Bronchial epithelial cell (primary cell): ENCODE measurements around the gene FOXF2. TPM values are rescaled to one million over a fixed set of nuclear protein-coding genes. Genes with fewer than 3 reads are reported as not detected.

Experiments
- DNase-seq: peaks from one replicate; pipeline ENCODE4 v3.0.0-alpha.2; 2010; ENCODE audit warnings: low read depth
- FAIRE-seq: peaks from 2 replicates; lab custom pipeline; 2011; peaks lifted over from hg19 to GRCh38; lab: Jason Lieb, UNC
- H3K27me3 ChIP-seq: 2 replicates; pipeline ENCODE4 v1.5.1; 2011; ENCODE audit warnings: low read length; ENCODE audit not compliant: control insufficient read depth, insufficient read depth
- H3K36me3 ChIP-seq: 2 replicates; pipeline ENCODE4 v1.5.1; 2011; ENCODE audit warnings: low read length; ENCODE audit not compliant: control insufficient read depth, insufficient read depth
- H3K4me3 ChIP-seq: 2 replicates; pipeline ENCODE4 v1.5.1; 2011; ENCODE audit warnings: mild to moderate bottlenecking, low read depth, low read length, control low read depth
- total RNA-seq: library from RNA; depleted of rRNA; stranded (reverse); fragments of >200 nt; gene quantifications from 2 replicates; pipeline ENCODE4 v1.2.1, GENCODE V29; 2014
- TF ChIP-seq, protein P1 (sequence below): IDR thresholded peaks from 2 replicates; pipeline ENCODE4 v1.5.1; 2011; ENCODE audit warnings: mild to moderate bottlenecking, moderate library complexity, low read length, control low read depth, inconsistent platforms; ENCODE audit not compliant: insufficient read depth, severe bottlenecking

Gene FOXF2
- total RNA-seq, 1 donor from 2014 or later = not detected

DNA sequence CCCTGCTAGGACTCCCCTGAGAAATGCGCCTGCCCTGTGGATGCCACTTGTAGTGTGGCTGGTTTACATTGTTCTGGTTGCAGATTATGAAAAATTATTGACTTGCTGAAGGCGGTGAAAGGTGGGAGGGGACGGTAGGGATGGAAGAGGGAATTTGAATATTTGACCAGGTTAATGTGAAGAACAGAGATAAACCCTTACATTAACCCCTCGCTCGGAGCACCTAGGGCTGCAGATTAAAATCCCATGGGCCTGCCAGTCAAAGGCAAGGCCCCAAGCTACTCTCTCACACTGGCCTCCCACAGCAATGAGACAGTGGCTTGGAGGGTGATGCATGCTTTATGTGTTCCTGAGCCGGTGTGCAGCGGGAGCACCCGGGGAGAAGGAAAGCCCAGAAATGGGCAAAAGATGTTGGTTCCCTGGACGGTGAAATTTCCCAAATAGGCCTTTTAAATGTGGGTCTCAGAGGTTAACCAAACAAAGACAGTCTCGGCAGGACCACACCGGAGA is 2.5 kb downstream of the FOXF2 start:
- FAIRE-seq (no peak), DNase-seq (no peak)
- peaks cover 54% of the 10 kb centered on the region for H3K27me3 ChIP-seq
- H3K4me3 ChIP-seq = no peak overlapping the region
- no peaks in the 10 kb centered on the region for H3K36me3 ChIP-seq
- TF ChIP-seq, protein P1, sequence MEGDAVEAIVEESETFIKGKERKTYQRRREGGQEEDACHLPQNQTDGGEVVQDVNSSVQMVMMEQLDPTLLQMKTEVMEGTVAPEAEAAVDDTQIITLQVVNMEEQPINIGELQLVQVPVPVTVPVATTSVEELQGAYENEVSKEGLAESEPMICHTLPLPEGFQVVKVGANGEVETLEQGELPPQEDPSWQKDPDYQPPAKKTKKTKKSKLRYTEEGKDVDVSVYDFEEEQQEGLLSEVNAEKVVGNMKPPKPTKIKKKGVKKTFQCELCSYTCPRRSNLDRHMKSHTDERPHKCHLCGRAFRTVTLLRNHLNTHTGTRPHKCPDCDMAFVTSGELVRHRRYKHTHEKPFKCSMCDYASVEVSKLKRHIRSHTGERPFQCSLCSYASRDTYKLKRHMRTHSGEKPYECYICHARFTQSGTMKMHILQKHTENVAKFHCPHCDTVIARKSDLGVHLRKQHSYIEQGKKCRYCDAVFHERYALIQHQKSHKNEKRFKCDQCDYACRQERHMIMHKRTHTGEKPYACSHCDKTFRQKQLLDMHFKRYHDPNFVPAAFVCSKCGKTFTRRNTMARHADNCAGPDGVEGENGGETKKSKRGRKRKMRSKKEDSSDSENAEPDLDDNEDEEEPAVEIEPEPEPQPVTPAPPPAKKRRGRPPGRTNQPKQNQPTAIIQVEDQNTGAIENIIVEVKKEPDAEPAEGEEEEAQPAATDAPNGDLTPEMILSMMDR = no peak

GRCh38 chr6:1392813-1393640 is 3.7 kb downstream of the FOXF2 start:
- Histone ChIP-seq H3K27me3 (peaks cover 53% of the 10 kb centered on the region), H3K4me3 (no peak overlapping the region), H3K36me3 (no peaks in the 10 kb centered on the region)
- no peak for DNase-seq
- TF ChIP-seq, protein P1 = no peak
- no peak for FAIRE-seq

DNA sequence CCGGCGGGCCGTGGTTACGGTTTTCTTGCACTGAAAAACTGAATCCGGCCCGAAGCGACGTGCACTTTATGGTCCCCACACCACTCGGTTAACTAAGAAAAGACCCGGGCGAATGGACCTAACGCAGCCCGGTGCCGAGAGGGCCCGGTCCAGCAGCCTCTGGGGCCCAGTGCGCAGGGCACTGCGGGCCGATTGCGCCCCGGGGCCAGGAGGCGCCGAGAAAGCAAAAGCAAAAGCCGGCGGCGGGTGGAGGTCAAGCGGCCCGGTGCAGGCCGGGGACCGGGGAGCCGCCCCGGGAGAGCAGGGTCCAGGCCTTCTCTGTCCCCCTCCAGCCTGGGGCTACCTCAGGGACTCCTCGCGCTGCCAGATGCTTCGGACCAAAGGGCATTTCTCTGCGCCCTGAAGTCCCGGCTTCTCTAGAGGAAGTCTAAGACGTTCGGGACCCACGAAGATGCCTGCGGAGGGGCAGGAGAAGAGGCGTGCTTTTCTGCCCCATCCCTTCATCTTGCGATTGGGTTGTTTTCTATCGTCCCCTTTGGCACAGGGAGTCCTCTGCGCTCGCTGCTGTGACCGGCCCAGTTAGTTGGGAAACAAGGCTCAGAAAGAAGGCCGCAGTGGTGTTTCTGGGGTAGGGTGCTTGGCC is 4.4 kb downstream of the FOXF2 start:
- H3K27me3 ChIP-seq = peaks cover 50% of the 10 kb centered on the region
- no peak for DNase-seq
- no peak overlapping the region for H3K4me3 ChIP-seq
- H3K36me3 ChIP-seq = no peaks in the 10 kb centered on the region
- no peak for FAIRE-seq
- TF ChIP-seq, protein P1 = no peak

DNA sequence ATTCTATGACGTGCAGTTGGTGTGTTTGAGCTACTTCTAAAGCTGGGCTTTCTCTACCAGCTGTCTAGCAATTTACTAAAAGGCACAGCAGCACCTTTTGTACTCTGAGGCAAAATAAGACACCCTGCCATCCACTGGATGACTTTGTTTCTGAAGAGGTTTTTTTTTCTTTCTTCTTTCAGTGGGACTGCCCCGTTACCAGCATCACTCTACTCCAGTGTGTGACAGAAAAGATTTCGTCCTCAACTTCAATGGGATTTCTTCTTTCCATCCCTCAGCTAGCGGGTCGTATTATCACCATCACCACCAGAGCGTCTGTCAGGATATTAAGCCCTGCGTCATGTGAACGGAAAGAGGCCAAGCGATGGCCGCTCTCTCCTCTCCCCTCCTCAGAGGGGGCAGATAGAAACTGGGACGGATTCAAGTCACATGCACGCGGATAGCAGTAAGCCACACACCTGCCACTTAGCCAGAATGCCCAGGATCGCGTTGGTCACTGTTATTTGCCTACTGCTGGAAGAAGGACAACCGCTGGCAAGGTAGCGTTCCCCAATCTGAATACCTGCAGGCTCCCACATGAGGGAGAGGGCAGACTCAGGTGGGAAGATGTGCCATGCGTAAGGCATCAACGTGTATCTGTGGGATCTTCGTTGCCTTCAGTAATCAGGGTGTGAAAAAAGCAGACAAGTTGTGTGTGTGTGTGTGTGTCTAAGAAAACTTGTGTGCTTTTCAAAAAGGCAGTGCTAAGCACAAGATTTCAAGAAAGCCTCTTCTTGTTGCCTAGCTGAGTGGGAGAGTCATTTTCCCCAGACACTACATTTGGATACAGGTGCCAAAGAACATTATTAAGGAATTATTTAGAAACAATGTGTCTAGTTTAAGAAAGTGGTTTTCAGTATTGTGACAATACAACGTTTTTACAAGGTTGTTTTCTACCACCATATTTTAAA is 5.4 kb downstream of the FOXF2 start:
- TF ChIP-seq, protein P1 = no peak
- Histone ChIP-seq H3K36me3 (no peaks in the 10 kb centered on the region), H3K4me3 (no peak overlapping the region), H3K27me3 (peaks cover 46% of the 10 kb centered on the region)
- DNase-seq = no peak
- FAIRE-seq = no peak

GRCh38 chr6:1395506-1395905 is 6.1 kb downstream of the FOXF2 start:
- TF ChIP-seq, protein P1 = no peak
- H3K36me3 ChIP-seq = no peaks in the 10 kb centered on the region
- FAIRE-seq (no peak), DNase-seq (no peak)
- H3K27me3 ChIP-seq = peaks cover 42% of the 10 kb centered on the region
- H3K4me3 ChIP-seq = no peak overlapping the region
